Esophagus muscularis mucosa (tissue), 4 donors: Measurements from ENCODE around the gene COL8A2. TPM values are rescaled to one million over a fixed set of nuclear protein-coding genes. Genes with fewer than 3 reads are reported as not detected.
A peak's percentile ranks its signal among the peaks of the same experiment; 100 is the strongest.

ENCODE experiments used
- DNase-seq: peaks from one replicate; pipeline ENCODE4 v3.0.0-alpha.2; 2017; ENCODE audit errors: extremely low spot score
- H3K27ac ChIP-seq, 4 donors: fragments of 200-600 bp; sonication (generic); replicated peaks in 1 of 4; 1 replicate in 3 of 4; 2 replicates in 1 of 4; pipeline ENCODE4 v1.5.1; 2016 to 2019; ENCODE audit warnings: mild to moderate bottlenecking in 1 of 4
- H3K27me3 ChIP-seq, 4 donors: fragments of 200-600 bp; sonication (generic); one replicate each; pipeline versions ENCODE4 v1.5.1 to v1.6.0; 2016 to 2019
- H3K36me3 ChIP-seq, 4 donors: fragments of 200-600 bp; sonication (generic); one replicate each; pipeline ENCODE4 v1.5.1; 2016 to 2019
- H3K4me1 ChIP-seq, 4 donors: fragments of 200-600 bp; sonication (generic); one replicate each; pipeline ENCODE4 v1.5.1; 2016 to 2019
- H3K4me3 ChIP-seq, 4 donors: fragments of 200-600 bp; sonication (generic); 1 replicate in 2 of 4; 2 replicates in 2 of 4; pipeline ENCODE4 v1.5.1; 2016 to 2019; ENCODE audit warnings: mild to moderate bottlenecking in 4 of 4, moderate library complexity in 1 of 4
- H3K9me3 ChIP-seq, 4 donors: fragments of 200-600 bp; sonication (generic); 1 replicate in 3 of 4; 2 replicates in 1 of 4; pipeline ENCODE4 v1.5.1; 2016 to 2019
- CTCF ChIP-seq, 3 experiments: fragments of 200-600 bp in 2 of 3; fragments of 450-650 bp in 1 of 3; sonication (generic) in 2 of 3; IDR thresholded peaks; one replicate each; pipeline ENCODE4 v1.5.1; 2017 to 2019; ENCODE audit warnings: antibody characterized with exemption in 3 of 3, mild to moderate bottlenecking in 2 of 3, moderate library complexity in 1 of 3
- EP300 ChIP-seq: sonication (generic); formaldehyde crosslinking; IDR thresholded peaks from one replicate; pipeline ENCODE4 v1.6.1; 2017; ENCODE audit warnings: antibody characterized with exemption
- POLR2A ChIP-seq: fragments of 450-650 bp; IDR thresholded peaks from one replicate; pipeline ENCODE4 v1.6.1; 2017; ENCODE audit warnings: antibody characterized with exemption, moderate library complexity, mild to moderate bottlenecking, low read depth
- POLR2AphosphoS5 ChIP-seq, 2 donors: sonication (generic); formaldehyde crosslinking; IDR thresholded peaks; one replicate each; pipeline ENCODE4 v1.6.1; 2017; ENCODE audit warnings: antibody characterized with exemption in 2 of 2
- WGBS: methylation state at CpG from one replicate; pipeline ENCODE4 v1.1.5; 2018; 5-methylcytosine and 5-hydroxymethylcytosine counted together
- intact Hi-C: fragments of 100-400 bp; cut with DNase I; formaldehyde crosslinking; loops from one replicate; pipeline ENCODE4 v1.15.1; 2023
- total RNA-seq, 4 donors: library from RNA; depleted of rRNA; stranded (reverse); fragments of >200 nt; gene quantifications; one replicate each; pipeline versions ENCODE4 v1.1.0 to v1.2.1, GENCODE V29; 2016

COL8A2 gene
- total RNA-seq, 4 donors from 2014 or later, result 20.7 to 57.4 (median 34.7) TPM

DNA sequence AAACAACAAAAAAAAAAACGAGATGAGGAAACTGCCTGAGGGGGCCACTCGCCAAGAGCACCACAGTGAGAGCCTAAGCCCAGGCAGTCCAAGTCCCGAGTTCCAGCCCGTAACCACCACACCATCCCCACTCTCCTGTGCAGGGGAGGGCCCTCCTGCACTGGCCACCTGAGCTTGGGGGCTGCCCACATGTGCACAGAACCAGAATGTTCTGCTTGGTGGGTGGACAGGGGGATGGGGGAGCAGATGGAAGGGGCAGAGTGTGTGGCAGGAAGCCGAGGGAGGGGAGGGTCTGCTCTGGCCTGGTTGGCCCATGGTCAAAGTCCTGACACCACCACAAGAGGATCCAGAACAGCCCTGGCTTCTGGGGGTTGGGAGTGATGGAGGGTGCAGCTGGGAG lies 18.8 kb downstream of the COL8A2 start:
- Histone ChIP-seq H3K4me3 (no peak overlapping the region), H3K27me3 (no peaks in the 10 kb centered on the region), H3K27ac (no peak overlapping the region), H3K4me1 (no peaks in the 10 kb centered on the region), H3K36me3 (no peaks in the 10 kb centered on the region), H3K9me3 (no peaks in the 10 kb centered on the region)
- 44% methylated on average over 5 of the region's 5 CpGs for WGBS
- TF ChIP-seq POLR2A, result no peak
- TF ChIP-seq EP300, result no peak
- no peak for TF ChIP-seq POLR2AphosphoS5 (IDR thresholded peaks at IDR 0.05)
- no peak for TF ChIP-seq CTCF (IDR thresholded peaks at IDR 0.05)
- intact Hi-C loops, result no loop called here
- DNase-seq, result no peak

DNA sequence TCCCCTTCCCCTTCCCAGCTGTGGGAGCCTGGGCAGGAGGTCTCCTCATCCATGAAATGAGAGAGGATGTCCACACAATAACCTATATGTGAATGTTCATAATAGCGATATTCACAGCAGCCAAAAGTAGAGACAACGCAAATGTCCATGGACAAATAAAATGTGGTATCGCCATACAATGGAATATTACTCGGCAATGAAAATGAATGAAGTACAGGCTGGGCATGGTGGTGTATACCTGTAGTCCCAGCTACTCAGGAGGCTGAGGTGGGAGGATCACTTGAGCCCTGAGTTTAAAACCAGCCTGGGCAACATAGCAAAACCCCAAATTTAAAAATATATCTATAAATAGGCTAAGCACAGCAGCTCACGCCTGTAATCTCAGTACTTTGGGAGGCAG lies 23.5 kb downstream of the COL8A2 start:
- 98% methylated on average over 5 of the region's 5 CpGs for WGBS
- peaks cover 0 to 11% (median 2%) of the 10 kb centered on the region in 4 donors for H3K36me3 ChIP-seq
- DNase-seq, result no peak

GRCh38 chr1:36100376-36100775 lies 24.6 kb downstream of the COL8A2 start:
- 59% methylated on average over 6 of the region's 6 CpGs for WGBS
- no peak overlapping the region for H3K4me3 ChIP-seq
- DNase-seq, result no peak
- H3K36me3 ChIP-seq, result peaks cover 0 to 22% (median 11%) of the 10 kb centered on the region in 4 donors
- H3K4me1 ChIP-seq, result peaks cover 4 to 26% (median 15%) of the 10 kb centered on the region in 4 donors
- H3K27me3 ChIP-seq, result no peaks in the 10 kb centered on the region
- no peaks in the 10 kb centered on the region for H3K9me3 ChIP-seq
- no peak for TF ChIP-seq POLR2AphosphoS5 (IDR thresholded peaks at IDR 0.05)
- no peak for TF ChIP-seq EP300
- TF ChIP-seq CTCF (IDR thresholded peaks at IDR 0.05), result no peak
- TF ChIP-seq POLR2A, result no peak
- H3K27ac ChIP-seq, result no peak overlapping the region
- intact Hi-C loops, result no loop called here

More for the DNA sequence above, 23.5 kb downstream of the COL8A2 start:
- Histone ChIP-seq H3K4me1 (peaks cover 4 to 19% (median 8%) of the 10 kb centered on the region in 4 donors), H3K27ac (no peak overlapping the region), H3K9me3 (no peaks in the 10 kb centered on the region), H3K27me3 (no peaks in the 10 kb centered on the region), H3K4me3 (no peak overlapping the region)
- TF ChIP-seq CTCF (IDR thresholded peaks at IDR 0.05) (no peak), POLR2AphosphoS5 (IDR thresholded peaks at IDR 0.05) (no peak), EP300 (no peak), POLR2A (no peak)
- intact Hi-C loops, result no loop called here

- peak; percentile 70 to 89 (median 83) for TF ChIP-seq CTCF (IDR thresholded peaks at IDR 0.05)
- TF ChIP-seq POLR2AphosphoS5 (IDR thresholded peaks at IDR 0.05), result peak in 1 of 2 donors; percentile 50
- TF ChIP-seq EP300, result no peak
- TF ChIP-seq POLR2A, result no peak
- Histone ChIP-seq H3K27me3 (no peaks in the 10 kb centered on the region), H3K36me3 (peaks cover 0 to 28% (median 14%) of the 10 kb centered on the region in 4 donors), H3K9me3 (no peaks in the 10 kb centered on the region), H3K4me3 (peak overlapping the region in 1 of 4 donors; percentile 7), H3K27ac (peak overlapping the region in 1 of 4 donors; percentile 22), H3K4me1 (peaks cover 4 to 30% (median 19%) of the 10 kb centered on the region in 4 donors)
- 34% methylated on average over 15 of the region's 18 CpGs for WGBS
- intact Hi-C loops, result loop anchor here (2.0 to 5.0 kb wide), 4 partner anchors 35 to 321 kb away; no protein-coding TSS in a partner anchor
- no peak for DNase-seq
These were observed 25.2 kb downstream of the COL8A2 start for GRCh38 chr1:36099681-36100341.
